Naive B cell (primary cell): ENCODE results near the gene SPATS2L. TPM values are rescaled to one million over a fixed set of nuclear protein-coding genes. Genes with fewer than 3 reads are reported as not detected.

ENCODE experiments used
- ATAC-seq, 2 donors: fragments of 150-1000 bp; cut with Tn5 transposase; 2 replicates each; pipeline ENCODE4 v1.10.0; 2021; ENCODE audit warnings: low read depth in 2 of 2, mild to moderate bottlenecking in 2 of 2, moderate library complexity in 2 of 2
- DNase-seq: peaks from one replicate; pipeline ENCODE4 v3.0.0; 2022
- H3K27ac Mint-ChIP-seq, 6 donors: one replicate each; pipeline ENCODE4 v1.8.0; 2020 to 2022; ENCODE audit warnings: mild to moderate bottlenecking in 6 of 6, mixed read lengths in 6 of 6, moderate library complexity in 5 of 6, inconsistent platforms in 2 of 6
- H3K27me3 Mint-ChIP-seq, 3 donors: one replicate each; pipeline ENCODE4 v1.8.0; 2021 to 2022; ENCODE audit warnings: mixed read lengths in 3 of 3, mild to moderate bottlenecking in 1 of 3
- H3K36me3 Mint-ChIP-seq, 2 donors: one replicate each; pipeline ENCODE4 v1.8.0; 2020 to 2022; ENCODE audit warnings: mixed read lengths in 2 of 2, inconsistent platforms in 1 of 2, mild to moderate bottlenecking in 1 of 2
- H3K4me1 Mint-ChIP-seq, 3 donors: one replicate each; pipeline ENCODE4 v1.8.0; 2020 to 2022; ENCODE audit warnings: mixed read lengths in 3 of 3, inconsistent platforms in 1 of 3, mild to moderate bottlenecking in 1 of 3, moderate library complexity in 1 of 3
- H3K4me3 Mint-ChIP-seq, 8 donors: one replicate each; pipeline ENCODE4 v1.8.0; 2020 to 2022; ENCODE audit warnings: mild to moderate bottlenecking in 8 of 8, mixed read lengths in 8 of 8, moderate library complexity in 8 of 8, inconsistent platforms in 2 of 8
- H3K9me3 Mint-ChIP-seq, 7 donors: one replicate each; pipeline ENCODE4 v1.8.0; 2020 to 2022; ENCODE audit warnings: mixed read lengths in 7 of 7, mild to moderate bottlenecking in 5 of 7, inconsistent platforms in 2 of 7, moderate library complexity in 1 of 7
- polyA plus RNA-seq, 6 donors: library from polyadenylated mRNA; unstranded; fragments of 300-500 nt; fragmentation: Illumina TruSeq; gene quantifications; one replicate each; pipeline ENCODE4 v1.2.3, GENCODE V29; 2021; ENCODE audit warnings: low read depth in 6 of 6

SPATS2L gene
- polyA plus RNA-seq, 6 donors from 2014 or later = 0.33 to 2.8 (median 1.2) TPM; not detected in 3

GRCh38 chr2:200507179-200507578 lies 200.7 kb downstream of the SPATS2L start:
- H3K4me3 Mint-ChIP-seq = no peak overlapping the region
- no peaks in the 10 kb centered on the region for H3K27me3 Mint-ChIP-seq
- no peak for DNase-seq
- peaks cover 5 to 14% of the 10 kb centered on the region in 2 donors for H3K36me3 Mint-ChIP-seq
- peaks cover 15 to 29% (median 26%) of the 10 kb centered on the region in 3 donors for H3K4me1 Mint-ChIP-seq
- ATAC-seq = no peak
- peaks cover 0 to 3% (median 0%) of the 10 kb centered on the region in 7 donors for H3K9me3 Mint-ChIP-seq
- H3K27ac Mint-ChIP-seq = peak overlapping the region in 2 of 6 donors; percentile 1 to 35

- Mint-ChIP-seq H3K4me1 (peaks cover 15 to 29% (median 26%) of the 10 kb centered on the region in 3 donors), H3K27ac (peak overlapping the region; percentile 14 to 93 (median 86)), H3K9me3 (no peaks in the 10 kb centered on the region), H3K36me3 (peaks cover 0 to 5% of the 10 kb centered on the region in 2 donors), H3K4me3 (peak overlapping the region in 7 of 8 donors; percentile 78 to 96 (median 94)), H3K27me3 (peaks cover 0 to under 1% (median 0%) of the 10 kb centered on the region in 3 donors)
- no peak for ATAC-seq
- DNase-seq = no peak
These were observed 202.7 kb downstream of the SPATS2L start for GRCh38 chr2:200509235-200509611.

- ATAC-seq (peak; percentile 96 to 97), DNase-seq (peak; percentile 91)
These were observed 203.3 kb downstream of the SPATS2L start, which contains the start of gene KCTD18 for GRCh38 chr2:200509612-200510433. KCTD18 (minus strand) TSS chr2:200510068; CDS start chr2:200507016, 3,052 bp downstream.

GRCh38 chr2:200515155-200515554 lies 208.7 kb downstream of the SPATS2L start:
- peaks cover 4 to 8% (median 6%) of the 10 kb centered on the region in 3 donors for H3K27me3 Mint-ChIP-seq
- ATAC-seq = no peak
- no peak overlapping the region for H3K4me3 Mint-ChIP-seq
- peaks cover 0 to 4% (median 0%) of the 10 kb centered on the region in 3 donors for H3K4me1 Mint-ChIP-seq
- H3K36me3 Mint-ChIP-seq = peaks cover 0 to 6% of the 10 kb centered on the region in 2 donors
- peaks cover 0 to 17% (median 9%) of the 10 kb centered on the region in 7 donors for H3K9me3 Mint-ChIP-seq
- no peak overlapping the region for H3K27ac Mint-ChIP-seq
- DNase-seq = no peak

More at GRCh38 chr2:200509612-200510433, 203.3 kb downstream of the SPATS2L start, which contains the start of gene KCTD18:
- Mint-ChIP-seq H3K4me3 (peak within 1 kb of the TSS in 7 of 8 donors; percentile 78 to 96 (median 94)), H3K4me1 (peaks cover 15 to 29% (median 26%) of the 10 kb centered on the region in 3 donors), H3K36me3 (peaks cover 0 to under 1% of the 10 kb centered on the region in 2 donors), H3K27me3 (peaks cover 0 to 4% (median 0%) of the 10 kb centered on the region in 3 donors), H3K9me3 (no peaks in the 10 kb centered on the region), H3K27ac (peak within 1 kb of the TSS; percentile 18 to 93 (median 88))

GRCh38 chr2:200523158-200523557 lies 216.7 kb downstream of the SPATS2L start:
- Mint-ChIP-seq H3K36me3 (no peaks in the 10 kb centered on the region), H3K27me3 (peaks cover 3 to 6% (median 6%) of the 10 kb centered on the region in 3 donors), H3K27ac (no peak overlapping the region), H3K4me1 (peaks cover 4 to 12% (median 9%) of the 10 kb centered on the region in 3 donors), H3K9me3 (no peaks in the 10 kb centered on the region), H3K4me3 (peak overlapping the region in 1 of 8 donors; percentile 14)
- no peak for DNase-seq
- no peak for ATAC-seq

- no peaks in the 10 kb centered on the region for H3K36me3 Mint-ChIP-seq
- H3K27me3 Mint-ChIP-seq = peaks cover 3 to 6% (median 6%) of the 10 kb centered on the region in 3 donors
- ATAC-seq (no peak), DNase-seq (no peak)
- H3K27ac Mint-ChIP-seq = peak overlapping the region in 1 of 6 donors; percentile 34
- no peaks in the 10 kb centered on the region for H3K9me3 Mint-ChIP-seq
- H3K4me3 Mint-ChIP-seq = peak overlapping the region in 1 of 8 donors; percentile 14
- peaks cover 4 to 12% (median 9%) of the 10 kb centered on the region in 3 donors for H3K4me1 Mint-ChIP-seq
These were observed 217.1 kb downstream of the SPATS2L start for GRCh38 chr2:200523604-200524003.

GRCh38 chr2:200525066-200525465 lies 218.6 kb downstream of the SPATS2L start:
- no peak for ATAC-seq
- no peak overlapping the region for H3K27ac Mint-ChIP-seq
- H3K36me3 Mint-ChIP-seq = no peaks in the 10 kb centered on the region
- peaks cover 4 to 12% (median 9%) of the 10 kb centered on the region in 3 donors for H3K4me1 Mint-ChIP-seq
- no peak for DNase-seq
- peak overlapping the region in 5 of 8 donors; percentile 89 to 96 (median 95) for H3K4me3 Mint-ChIP-seq
- H3K9me3 Mint-ChIP-seq = no peaks in the 10 kb centered on the region
- peaks cover 3 to 6% (median 6%) of the 10 kb centered on the region in 3 donors for H3K27me3 Mint-ChIP-seq

- ATAC-seq (no peak), DNase-seq (no peak)
- Mint-ChIP-seq H3K4me3 (peak overlapping the region; percentile 89 to 99 (median 96)), H3K27ac (peak overlapping the region in 5 of 6 donors; percentile 46 to 92 (median 87)), H3K27me3 (peaks cover 3 to 6% (median 6%) of the 10 kb centered on the region in 3 donors), H3K4me1 (peaks cover 4 to 12% (median 9%) of the 10 kb centered on the region in 3 donors), H3K9me3 (no peaks in the 10 kb centered on the region), H3K36me3 (no peaks in the 10 kb centered on the region)
These were observed 219.0 kb downstream of the SPATS2L start for GRCh38 chr2:200525551-200525881.

- H3K4me3 Mint-ChIP-seq = peak within 1 kb of the TSS; percentile 89 to 99 (median 96)
- peaks cover 4 to 12% (median 9%) of the 10 kb centered on the region in 3 donors for H3K4me1 Mint-ChIP-seq
- peak; percentile 100 for ATAC-seq
- H3K27ac Mint-ChIP-seq = peak within 1 kb of the TSS; percentile 46 to 92 (median 84)
- no peaks in the 10 kb centered on the region for H3K36me3 Mint-ChIP-seq
- no peaks in the 10 kb centered on the region for H3K9me3 Mint-ChIP-seq
- H3K27me3 Mint-ChIP-seq = peaks cover 3 to 6% (median 6%) of the 10 kb centered on the region in 3 donors
- peak; percentile 94 for DNase-seq
These were observed 219.6 kb downstream of the SPATS2L start, which contains the start of gene SGO2 for GRCh38 chr2:200525882-200526651. SGO2 (plus strand) TSS chr2:200526207; CDS start chr2:200532976, 6,769 bp downstream.

GRCh38 chr2:200528228-200528627 lies 221.7 kb downstream of the SPATS2L start:
- no peak overlapping the region for H3K27ac Mint-ChIP-seq
- no peaks in the 10 kb centered on the region for H3K36me3 Mint-ChIP-seq
- ATAC-seq (no peak), DNase-seq (no peak)
- H3K4me3 Mint-ChIP-seq = peak overlapping the region in 1 of 8 donors; percentile 94
- no peaks in the 10 kb centered on the region for H3K9me3 Mint-ChIP-seq
- H3K27me3 Mint-ChIP-seq = peaks cover 3 to 6% (median 6%) of the 10 kb centered on the region in 3 donors
- H3K4me1 Mint-ChIP-seq = peaks cover 4 to 12% (median 9%) of the 10 kb centered on the region in 3 donors
